GM12891 (cell line): ENCODE results near the gene OTOF.
A peak's percentile ranks its signal among the peaks of the same experiment; 100 is the strongest.

Source experiments
- DNase-seq: peaks from one replicate; pipeline ENCODE4 v3.0.0; 2011; ENCODE audit warnings: low spot score; ENCODE audit not compliant: insufficient read length
- FAIRE-seq: peaks from 2 replicates; lab custom pipeline; 2011; peaks lifted over from hg19 to GRCh38; lab: Jason Lieb, UNC
- PAX5 ChIP-seq: IDR thresholded peaks from 2 replicates; pipeline ENCODE4 v1.6.1; 2011; ENCODE audit warnings: low read length, moderate library complexity, mild to moderate bottlenecking; ENCODE audit not compliant: insufficient read depth, severe bottlenecking
- POLR2A ChIP-seq: IDR thresholded peaks from 2 replicates; pipeline ENCODE4 v1.6.1; 2011; ENCODE audit warnings: low read depth, low read length, control low read depth
- POLR2AphosphoS5 ChIP-seq: IDR thresholded peaks from 2 replicates; pipeline ENCODE4 v1.6.1; 2011; ENCODE audit warnings: low read depth, low read length, control low read depth
- POU2F2 ChIP-seq: IDR thresholded peaks from 2 replicates; pipeline ENCODE4 v1.6.1; 2011; ENCODE audit warnings: low read depth, mild to moderate bottlenecking, control low read depth, low read length, moderate library complexity
- SPI1 ChIP-seq: IDR thresholded peaks from 2 replicates; pipeline ENCODE4 v1.6.1; 2011; ENCODE audit warnings: low read depth, low read length, control low read depth
- TAF1 ChIP-seq: IDR thresholded peaks from 2 replicates; pipeline ENCODE4 v1.6.1; 2011; ENCODE audit warnings: low read depth, low read length, control low read depth

OTOF gene

GRCh38 chr2:26506279-26506678 is 28.4 kb upstream of the OTOF start:
- FAIRE-seq (no peak), DNase-seq (no peak)
- TF ChIP-seq POLR2A: no peak
- no peak for TF ChIP-seq POLR2AphosphoS5
- no peak for TF ChIP-seq SPI1
- TF ChIP-seq POU2F2: no peak
- no peak for TF ChIP-seq TAF1
- TF ChIP-seq PAX5: no peak

GRCh38 chr2:26504002-26504401 is 26.1 kb upstream of the OTOF start:
- TF ChIP-seq POU2F2: no peak
- TF ChIP-seq POLR2AphosphoS5: no peak
- TF ChIP-seq POLR2A: no peak
- no peak for TF ChIP-seq SPI1
- no peak for TF ChIP-seq PAX5
- no peak for TF ChIP-seq TAF1
- DNase-seq: no peak
- no peak for FAIRE-seq

DNA sequence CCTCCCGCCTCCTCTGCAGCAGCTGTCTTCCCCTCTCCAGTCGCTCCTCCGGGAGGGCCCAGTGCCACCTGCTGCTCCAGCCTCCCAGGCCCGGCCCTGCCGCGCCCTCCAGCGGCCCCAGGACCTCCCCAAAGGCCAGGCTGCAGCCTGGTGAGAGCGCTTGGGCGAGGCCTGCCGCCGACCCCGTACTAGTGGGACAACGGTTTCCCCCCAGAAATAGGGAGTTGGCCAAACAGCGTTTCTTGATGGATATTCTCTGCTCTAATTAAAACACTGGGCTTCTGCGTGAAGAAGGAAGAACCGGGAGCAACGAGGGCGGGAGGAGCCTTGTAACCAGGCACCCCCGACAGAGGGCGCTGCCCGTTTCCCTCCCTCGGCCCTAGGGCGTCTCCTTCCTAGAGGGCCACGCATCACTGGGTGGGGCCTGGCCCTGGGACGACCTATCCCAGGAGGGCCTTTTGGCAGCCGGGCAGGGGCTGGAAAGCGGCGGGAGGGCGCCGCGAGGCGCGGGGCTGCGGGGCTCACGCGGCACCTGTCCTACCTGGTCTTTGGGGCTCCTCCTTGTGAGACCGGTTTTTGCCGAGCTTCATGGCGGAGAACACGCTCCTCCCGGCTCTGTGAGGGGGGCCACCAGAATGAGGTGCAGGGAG is 25.4 kb upstream of the OTOF start:
- DNase-seq: peak; percentile 93
- FAIRE-seq: peak; percentile 79
- TF ChIP-seq POU2F2: no peak
- no peak for TF ChIP-seq TAF1
- TF ChIP-seq POLR2AphosphoS5: no peak
- no peak for TF ChIP-seq POLR2A
- TF ChIP-seq PAX5: peak; percentile 7
- no peak for TF ChIP-seq SPI1

GRCh38 chr2:26500406-26500805 is 22.5 kb upstream of the OTOF start:
- FAIRE-seq (no peak), DNase-seq (no peak)
- TF ChIP-seq PAX5: no peak
- TF ChIP-seq SPI1: no peak
- TF ChIP-seq POU2F2: no peak
- no peak for TF ChIP-seq TAF1
- TF ChIP-seq POLR2A: no peak
- TF ChIP-seq POLR2AphosphoS5: no peak

DNA sequence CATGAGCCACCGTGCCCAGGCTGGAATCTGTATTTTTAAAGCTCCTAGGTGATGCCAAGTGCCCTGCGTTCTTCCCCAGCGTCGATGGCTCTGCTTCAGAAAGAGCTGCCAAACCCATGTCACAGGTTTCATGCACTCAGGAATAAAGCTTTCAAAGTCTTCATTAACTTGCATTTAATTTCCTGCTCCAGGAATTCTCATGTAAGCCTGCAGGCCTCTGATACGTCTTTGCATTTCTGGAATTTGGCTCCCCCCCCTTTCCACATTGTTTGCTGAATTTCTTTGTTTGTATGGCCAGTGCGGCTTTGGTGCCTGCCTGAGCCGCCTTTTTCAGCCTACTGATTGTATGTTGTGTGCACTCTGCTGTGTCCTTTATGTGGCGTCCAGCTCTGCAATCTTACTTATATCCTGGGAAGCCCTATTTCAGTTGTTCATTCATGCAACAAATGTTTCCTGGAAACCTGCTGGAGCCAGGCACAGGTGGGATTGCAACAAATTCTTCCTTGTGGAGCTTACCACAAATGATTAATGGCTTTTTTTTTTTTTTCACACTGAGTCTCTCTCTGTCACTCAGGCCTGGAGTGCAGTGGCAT is 17.9 kb upstream of the OTOF start:
- FAIRE-seq: no peak
- no peak for DNase-seq
- no peak for TF ChIP-seq PAX5

GRCh38 chr2:26494891-26495290 is 17.0 kb upstream of the OTOF start:
- TF ChIP-seq SPI1 (no peak), POLR2AphosphoS5 (no peak), PAX5 (no peak), POLR2A (no peak), TAF1 (no peak), POU2F2 (no peak)
- FAIRE-seq: no peak
- DNase-seq: no peak

- no peak for TF ChIP-seq POLR2A
- no peak for TF ChIP-seq TAF1
- no peak for TF ChIP-seq SPI1
- TF ChIP-seq POLR2AphosphoS5: no peak
- no peak for TF ChIP-seq PAX5
- no peak for TF ChIP-seq POU2F2
Observed at GRCh38 chr2:26494199-26494598, 16.3 kb upstream of the OTOF start.

DNA sequence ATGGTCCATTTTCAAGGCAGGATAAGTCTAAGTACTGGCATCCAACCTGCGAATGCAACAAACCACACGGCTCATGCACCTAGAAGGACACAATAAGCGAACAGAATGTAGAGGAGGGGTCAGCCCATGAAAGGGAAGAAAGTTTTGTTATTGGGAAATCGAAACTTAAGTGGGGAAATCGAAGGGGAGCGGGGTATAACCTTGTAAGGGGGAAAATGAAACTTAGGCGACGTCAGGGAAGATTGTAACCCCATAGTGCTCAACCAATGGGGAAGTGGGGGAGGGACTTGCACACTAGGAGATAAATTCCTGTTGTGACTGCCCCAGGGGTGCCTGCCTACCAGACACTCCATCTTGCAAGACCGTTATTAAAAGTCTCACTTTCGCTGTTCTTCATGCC is 15.6 kb upstream of the OTOF start:
- no peak for FAIRE-seq
- TF ChIP-seq TAF1 (no peak), PAX5 (no peak), POLR2AphosphoS5 (no peak)
- DNase-seq: no peak

More at GRCh38 chr2:26494199-26494598, 16.3 kb upstream of the OTOF start:
- DNase-seq: no peak
- no peak for FAIRE-seq

GRCh38 chr2:26492749-26493515 is 15.0 kb upstream of the OTOF start:
- TF ChIP-seq POU2F2: no peak
- TF ChIP-seq POLR2AphosphoS5: no peak
- no peak for TF ChIP-seq SPI1
- no peak for TF ChIP-seq PAX5
- TF ChIP-seq POLR2A: no peak
- TF ChIP-seq TAF1: no peak
- FAIRE-seq (no peak), DNase-seq (no peak)

DNA sequence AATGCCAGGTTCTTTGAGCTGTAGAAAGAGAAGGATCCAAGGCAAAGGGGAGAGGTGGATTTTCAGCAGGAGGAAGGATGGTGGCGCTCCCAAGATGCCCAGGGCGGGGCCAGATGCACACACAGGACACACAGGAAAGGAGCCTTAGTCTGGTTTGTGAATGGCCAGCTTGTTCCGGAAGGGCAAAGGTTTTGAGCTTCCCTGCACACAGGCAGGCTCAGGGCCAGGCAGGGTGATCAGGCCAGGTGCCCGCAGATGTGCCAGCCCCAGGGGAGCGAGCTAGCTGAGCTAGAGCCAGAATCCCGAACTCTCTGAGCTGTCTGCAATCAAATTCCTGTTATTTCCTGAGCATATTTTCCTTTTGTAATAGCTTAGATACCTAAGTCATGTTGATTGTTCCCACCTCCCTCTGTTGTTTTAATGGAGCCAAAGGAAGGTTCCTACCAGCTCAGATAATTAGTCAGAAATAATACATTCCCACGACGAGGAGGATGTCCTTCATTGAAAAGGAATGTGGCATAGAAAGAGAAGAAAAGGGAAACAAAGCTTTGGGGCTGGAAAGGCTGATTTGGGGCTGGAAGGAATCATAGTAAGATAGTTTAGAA is 13.7 kb upstream of the OTOF start:
- TF ChIP-seq POLR2A (no peak), TAF1 (no peak), SPI1 (no peak), PAX5 (no peak), POLR2AphosphoS5 (no peak), POU2F2 (no peak)
- no peak for FAIRE-seq

More for the DNA sequence above, 13.7 kb upstream of the OTOF start:
- DNase-seq: no peak
